ENCODE measurements around the gene AOC3. TPM values are rescaled to one million over a fixed set of nuclear protein-coding genes. Genes with fewer than 3 reads are reported as not detected.

The AOC3 gene
- polyA plus RNA-seq, 1 donor (not counting 4 experiments of a cell fraction or from before 2014, with no cell fraction given) = 0.22 TPM

DNA sequence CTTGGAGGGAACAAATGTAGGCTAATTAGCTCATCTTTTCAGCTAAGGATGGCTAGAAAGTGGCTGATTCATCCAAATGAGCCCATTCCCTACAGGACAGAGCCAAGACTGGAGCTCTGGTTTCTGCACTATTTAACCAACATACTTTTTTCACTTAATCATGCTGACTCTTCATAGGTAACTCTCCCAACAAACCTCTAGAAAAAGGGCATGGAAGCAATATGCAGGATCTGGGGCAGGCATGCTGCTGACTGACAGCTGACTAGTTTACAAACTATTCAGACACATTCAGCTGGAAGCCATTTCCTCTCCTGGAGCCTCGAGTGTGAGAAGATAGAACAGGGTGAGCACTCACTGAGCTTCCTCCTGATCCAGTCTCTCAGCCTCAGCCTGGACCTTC is 33.1 kb upstream of the AOC3 start:
- TF ChIP-seq EZH2 (IDR thresholded peaks at IDR 0.05; ENCODE audit: low read length) = no peak
- TF ChIP-seq, protein P1, sequence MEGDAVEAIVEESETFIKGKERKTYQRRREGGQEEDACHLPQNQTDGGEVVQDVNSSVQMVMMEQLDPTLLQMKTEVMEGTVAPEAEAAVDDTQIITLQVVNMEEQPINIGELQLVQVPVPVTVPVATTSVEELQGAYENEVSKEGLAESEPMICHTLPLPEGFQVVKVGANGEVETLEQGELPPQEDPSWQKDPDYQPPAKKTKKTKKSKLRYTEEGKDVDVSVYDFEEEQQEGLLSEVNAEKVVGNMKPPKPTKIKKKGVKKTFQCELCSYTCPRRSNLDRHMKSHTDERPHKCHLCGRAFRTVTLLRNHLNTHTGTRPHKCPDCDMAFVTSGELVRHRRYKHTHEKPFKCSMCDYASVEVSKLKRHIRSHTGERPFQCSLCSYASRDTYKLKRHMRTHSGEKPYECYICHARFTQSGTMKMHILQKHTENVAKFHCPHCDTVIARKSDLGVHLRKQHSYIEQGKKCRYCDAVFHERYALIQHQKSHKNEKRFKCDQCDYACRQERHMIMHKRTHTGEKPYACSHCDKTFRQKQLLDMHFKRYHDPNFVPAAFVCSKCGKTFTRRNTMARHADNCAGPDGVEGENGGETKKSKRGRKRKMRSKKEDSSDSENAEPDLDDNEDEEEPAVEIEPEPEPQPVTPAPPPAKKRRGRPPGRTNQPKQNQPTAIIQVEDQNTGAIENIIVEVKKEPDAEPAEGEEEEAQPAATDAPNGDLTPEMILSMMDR (optimal IDR thresholded peaks at IDR 0.05 in 1 of 3, IDR thresholded peaks at IDR 0.05 in 1 of 3, conservative IDR thresholded peaks at IDR 0.05 in 1 of 3; ENCODE audit: extremely low read depth in 1 of 3, insufficient read depth in 2 of 3, low read length in 3 of 3) = no peak
- Histone ChIP-seq H3K79me2 (ENCODE audit: control insufficient read depth, insufficient read depth, low read length) (peaks cover 14% of the 10 kb centered on the region), H3K4me1 (ENCODE audit: control insufficient read depth, extremely low read depth, insufficient read depth, low read length) (peaks cover 2% of the 10 kb centered on the region), H3K4me3 (ENCODE audit: control insufficient read depth in 2 of 3, extremely low read depth in 1 of 3, insufficient read depth in 2 of 3, low read depth in 1 of 3, low read length in 3 of 3) (no peak overlapping the region), H3K36me3 (ENCODE audit: control insufficient read depth in 2 of 2, extremely low read depth in 1 of 2, insufficient read depth in 2 of 2, low read length in 2 of 2) (peaks cover 40 to 45% of the 10 kb centered on the region in 2 experiments), H4K20me1 (ENCODE audit: control insufficient read depth, extremely low read depth, insufficient read depth, low read length) (no peaks in the 10 kb centered on the region), H3K9me1 (ENCODE audit: control insufficient read depth, extremely low read depth, insufficient read depth, low read length) (no peaks in the 10 kb centered on the region), H2AFZ (ENCODE audit: control insufficient read depth, low read length) (no peak overlapping the region), H3K27ac (ENCODE audit: control insufficient read depth, insufficient read depth, low read length) (no peak overlapping the region), H3K27me3 (ENCODE audit: control insufficient read depth, extremely low read depth, insufficient read depth, low read length) (no peaks in the 10 kb centered on the region), H3K9ac (ENCODE audit: control insufficient read depth, extremely low read depth, insufficient read depth, low read length) (no peak overlapping the region), H3K9me3 (ENCODE audit: control insufficient read depth, low read depth, low read length) (no peaks in the 10 kb centered on the region), H3K4me2 (ENCODE audit: control insufficient read depth, extremely low read depth, insufficient read depth, low read depth, low read length) (no peak overlapping the region)
- DNase-seq (ENCODE audit: low read depth, low spot score) = no peak
- FAIRE-seq = no peak
- dilution Hi-C loops (cut with MboI; ENCODE audit: extremely low pct_ligation_motif_present, low sequenced_read_pairs) = no loop called here

DNA sequence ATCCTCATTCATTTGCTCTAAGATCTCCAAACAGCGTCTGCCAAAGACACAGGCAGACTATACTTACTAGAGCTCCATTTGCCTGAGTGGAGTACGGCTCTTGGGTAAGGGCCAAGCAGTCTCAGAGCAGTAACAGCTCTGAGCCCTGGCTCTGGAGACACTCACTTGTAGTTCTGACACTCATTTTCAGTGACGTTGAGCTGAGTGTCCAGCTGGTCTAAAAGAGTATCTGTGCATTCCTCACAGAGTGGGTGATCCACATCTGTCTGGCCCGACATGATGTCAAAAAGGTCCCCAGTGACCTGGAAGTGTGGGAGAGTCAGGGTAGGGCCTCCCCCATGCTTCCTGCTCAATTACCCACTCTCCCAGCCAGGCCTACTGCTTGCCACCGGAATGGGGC is 32.6 kb upstream of the AOC3 start:
- no peak overlapping the region for H3K9ac ChIP-seq (ENCODE audit: control insufficient read depth, extremely low read depth, insufficient read depth, low read length)
- TF ChIP-seq EZH2 (IDR thresholded peaks at IDR 0.05; ENCODE audit: low read length) = no peak
- TF ChIP-seq, protein P1 (optimal IDR thresholded peaks at IDR 0.05 in 1 of 3, IDR thresholded peaks at IDR 0.05 in 1 of 3, conservative IDR thresholded peaks at IDR 0.05 in 1 of 3; ENCODE audit: extremely low read depth in 1 of 3, insufficient read depth in 2 of 3, low read length in 3 of 3) = no peak
- peaks cover 40 to 45% of the 10 kb centered on the region in 2 experiments for H3K36me3 ChIP-seq (ENCODE audit: control insufficient read depth in 2 of 2, extremely low read depth in 1 of 2, insufficient read depth in 2 of 2, low read length in 2 of 2)

More for the DNA sequence above, 32.6 kb upstream of the AOC3 start:
- H3K27me3 ChIP-seq (ENCODE audit: control insufficient read depth, extremely low read depth, insufficient read depth, low read length) = no peaks in the 10 kb centered on the region
- no peak overlapping the region for H3K27ac ChIP-seq (ENCODE audit: control insufficient read depth, insufficient read depth, low read length)
- H2AFZ ChIP-seq (ENCODE audit: control insufficient read depth, low read length) = no peak overlapping the region
- H3K4me3 ChIP-seq (ENCODE audit: control insufficient read depth in 2 of 3, extremely low read depth in 1 of 3, insufficient read depth in 2 of 3, low read depth in 1 of 3, low read length in 3 of 3) = no peak overlapping the region
- peaks cover 19% of the 10 kb centered on the region for H3K79me2 ChIP-seq (ENCODE audit: control insufficient read depth, insufficient read depth, low read length)
- FAIRE-seq (no peak), DNase-seq (ENCODE audit: low read depth, low spot score) (no peak)
- no peaks in the 10 kb centered on the region for H3K9me3 ChIP-seq (ENCODE audit: control insufficient read depth, low read depth, low read length)
- H3K4me2 ChIP-seq (ENCODE audit: control insufficient read depth, extremely low read depth, insufficient read depth, low read depth, low read length) = no peak overlapping the region
- no peaks in the 10 kb centered on the region for H4K20me1 ChIP-seq (ENCODE audit: control insufficient read depth, extremely low read depth, insufficient read depth, low read length)
- dilution Hi-C loops (cut with MboI; ENCODE audit: extremely low pct_ligation_motif_present, low sequenced_read_pairs) = no loop called here
- H3K4me1 ChIP-seq (ENCODE audit: control insufficient read depth, extremely low read depth, insufficient read depth, low read length) = peaks cover 6% of the 10 kb centered on the region
- H3K9me1 ChIP-seq (ENCODE audit: control insufficient read depth, extremely low read depth, insufficient read depth, low read length) = no peaks in the 10 kb centered on the region

Data from keratinocyte (primary cell).